A204.1 (cell line): Measurements from ENCODE around the gene PJA1.

Source experiments
- FAIRE-seq: peaks from 2 replicates; lab custom pipeline; 2012; peaks lifted over from hg19 to GRCh38; lab: Jason Lieb, UNC

Gene PJA1

GRCh38 chrX:69165087-69165651 lies at the start of gene PJA1:
TSS of gene PJA1 (minus strand) at chrX:69165453. CDS start at chrX:69163073, 2,380 bp downstream.
- no peak for FAIRE-seq

- no peak for FAIRE-seq
Measured at GRCh38 chrX:69214463-69214862, 49.2 kb upstream of the PJA1 start.

- FAIRE-seq, result no peak
Measured at GRCh38 chrX:69211701-69212100, 46.4 kb upstream of the PJA1 start.

GRCh38 chrX:69210581-69210980 lies 45.3 kb upstream of the PJA1 start:
- no peak for FAIRE-seq

- FAIRE-seq, result no peak
Measured at GRCh38 chrX:69207216-69207615, 42.0 kb upstream of the PJA1 start.

GRCh38 chrX:69203638-69204037 lies 38.4 kb upstream of the PJA1 start:
- no peak for FAIRE-seq

- no peak for FAIRE-seq
Measured at GRCh38 chrX:69197690-69198089, 32.4 kb upstream of the PJA1 start.

- no peak for FAIRE-seq
Measured at GRCh38 chrX:69196666-69197065, 31.4 kb upstream of the PJA1 start.

- FAIRE-seq, result no peak
Measured at GRCh38 chrX:69195810-69196209, 30.6 kb upstream of the PJA1 start.

GRCh38 chrX:69195192-69195591 lies 29.9 kb upstream of the PJA1 start:
- FAIRE-seq, result no peak

GRCh38 chrX:69192603-69193002 lies 27.4 kb upstream of the PJA1 start:
- no peak for FAIRE-seq

GRCh38 chrX:69189576-69190371 lies 24.5 kb upstream of the PJA1 start:
- no peak for FAIRE-seq

- FAIRE-seq, result no peak
Measured at GRCh38 chrX:69186651-69187050, 21.4 kb upstream of the PJA1 start.

GRCh38 chrX:69185886-69186285 lies 20.6 kb upstream of the PJA1 start:
- no peak for FAIRE-seq

GRCh38 chrX:69185141-69185540 lies 19.9 kb upstream of the PJA1 start:
- FAIRE-seq, result no peak

GRCh38 chrX:69182818-69183380 lies 17.6 kb upstream of the PJA1 start:
- FAIRE-seq, result no peak

- no peak for FAIRE-seq
Measured at GRCh38 chrX:69179380-69179911, 14.2 kb upstream of the PJA1 start.

GRCh38 chrX:69178592-69178991 lies 13.3 kb upstream of the PJA1 start:
- no peak for FAIRE-seq

- FAIRE-seq, result no peak
Measured at GRCh38 chrX:69177511-69178162, 12.4 kb upstream of the PJA1 start.

GRCh38 chrX:69176053-69176452 lies 10.8 kb upstream of the PJA1 start:
- no peak for FAIRE-seq

GRCh38 chrX:69173906-69174305 lies 8.7 kb upstream of the PJA1 start:
- FAIRE-seq, result no peak

- FAIRE-seq, result no peak
Measured at GRCh38 chrX:69172937-69173336, 7.7 kb upstream of the PJA1 start.

GRCh38 chrX:69170319-69170718 lies 5.1 kb upstream of the PJA1 start:
- no peak for FAIRE-seq
